ENCODE results near the gene GIPR. TPM values are rescaled to one million over a fixed set of nuclear protein-coding genes. Genes with fewer than 3 reads are reported as not detected.

Gene GIPR
- total RNA-seq, 1 donor from 2014 or later: 1.6 TPM

- H3K36me3 Mint-ChIP-seq (ENCODE audit: low read depth, unreplicated experiment): peaks cover 4% of the 10 kb centered on the region
- H3K9me3 Mint-ChIP-seq (ENCODE audit: unreplicated experiment): no peaks in the 10 kb centered on the region
- peaks cover 18% of the 10 kb centered on the region for H3K4me1 Mint-ChIP-seq (ENCODE audit: unreplicated experiment)
- DNase-seq (ENCODE audit: low spot score): peak; percentile 89
- no peak for TF ChIP-seq CTCF (IDR thresholded peaks at IDR 0.05; ENCODE audit: unreplicated experiment)
- no peak overlapping the region for H3K27ac Mint-ChIP-seq (ENCODE audit: unreplicated experiment)
- peak overlapping the region; percentile 76 for H3K4me3 Mint-ChIP-seq (ENCODE audit: unreplicated experiment)
- peaks cover 30% of the 10 kb centered on the region for H3K27me3 Mint-ChIP-seq (ENCODE audit: unreplicated experiment)
These were observed 2.8 kb downstream of the GIPR start for GRCh38 chr19:45670670-45671453.

- no peak overlapping the region for H3K4me3 Mint-ChIP-seq (ENCODE audit: unreplicated experiment)
- no peaks in the 10 kb centered on the region for H3K9me3 Mint-ChIP-seq (ENCODE audit: unreplicated experiment)
- H3K27ac Mint-ChIP-seq (ENCODE audit: unreplicated experiment): no peak overlapping the region
- H3K27me3 Mint-ChIP-seq (ENCODE audit: unreplicated experiment): peaks cover 10% of the 10 kb centered on the region
- no peak for DNase-seq (ENCODE audit: low spot score)
- peaks cover 4% of the 10 kb centered on the region for H3K36me3 Mint-ChIP-seq (ENCODE audit: low read depth, unreplicated experiment)
- H3K4me1 Mint-ChIP-seq (ENCODE audit: unreplicated experiment): peaks cover 3% of the 10 kb centered on the region
- TF ChIP-seq CTCF (IDR thresholded peaks at IDR 0.05; ENCODE audit: unreplicated experiment): no peak
These were observed 6.9 kb downstream of the GIPR start for GRCh38 chr19:45674946-45675345.

GRCh38 chr19:45676851-45677263 is 8.8 kb downstream of the GIPR start:
- no peak for TF ChIP-seq CTCF (IDR thresholded peaks at IDR 0.05; ENCODE audit: unreplicated experiment)
- no peaks in the 10 kb centered on the region for H3K9me3 Mint-ChIP-seq (ENCODE audit: unreplicated experiment)

GRCh38 chr19:45677351-45678230 is 9.6 kb downstream of the GIPR start:
- peaks cover 5% of the 10 kb centered on the region for H3K27me3 Mint-ChIP-seq (ENCODE audit: unreplicated experiment)
- H3K4me1 Mint-ChIP-seq (ENCODE audit: unreplicated experiment): no peaks in the 10 kb centered on the region
- peak overlapping the region; percentile 82 for H3K4me3 Mint-ChIP-seq (ENCODE audit: unreplicated experiment)
- DNase-seq (ENCODE audit: low spot score): peak; percentile 73
- H3K27ac Mint-ChIP-seq (ENCODE audit: unreplicated experiment): no peak overlapping the region
- peaks cover 4% of the 10 kb centered on the region for H3K36me3 Mint-ChIP-seq (ENCODE audit: low read depth, unreplicated experiment)
- H3K9me3 Mint-ChIP-seq (ENCODE audit: unreplicated experiment): no peaks in the 10 kb centered on the region
- no peak for TF ChIP-seq CTCF (IDR thresholded peaks at IDR 0.05; ENCODE audit: unreplicated experiment)

More at GRCh38 chr19:45676851-45677263, 8.8 kb downstream of the GIPR start:
- Mint-ChIP-seq H3K4me1 (ENCODE audit: unreplicated experiment) (no peaks in the 10 kb centered on the region), H3K36me3 (ENCODE audit: low read depth, unreplicated experiment) (peaks cover 4% of the 10 kb centered on the region), H3K27ac (ENCODE audit: unreplicated experiment) (no peak overlapping the region), H3K27me3 (ENCODE audit: unreplicated experiment) (peaks cover 5% of the 10 kb centered on the region), H3K4me3 (ENCODE audit: unreplicated experiment) (peak overlapping the region; percentile 82)
- DNase-seq (ENCODE audit: low spot score): no peak
